Sigmoid colon (tissue), 4 donors: ENCODE data around the gene SUSD6.

Experiments
- EP300 ChIP-seq, 4 donors: sonication (generic); formaldehyde crosslinking; IDR thresholded peaks; one replicate each; pipeline ENCODE4 v1.6.1; 2017; ENCODE audit warnings: antibody characterized with exemption in 4 of 4
- POLR2A ChIP-seq, 2 donors: fragments of 450-650 bp; IDR thresholded peaks; one replicate each; pipeline ENCODE4 v1.6.1; 2016; ENCODE audit warnings: antibody characterized with exemption in 2 of 2, mild to moderate bottlenecking in 2 of 2, moderate library complexity in 2 of 2
- POLR2AphosphoS5 ChIP-seq, 4 donors: sonication (generic); formaldehyde crosslinking; IDR thresholded peaks; one replicate each; pipeline ENCODE4 v1.6.1; 2017; ENCODE audit warnings: antibody characterized with exemption in 4 of 4
- TF ChIP-seq, protein P1 (sequence below), 4 experiments: fragments of 450-650 bp in 3 of 4; fragments of 200-600 bp in 1 of 4; IDR thresholded peaks; one replicate each; pipeline ENCODE4 v1.5.1; 2016 to 2019; ENCODE audit warnings: antibody characterized with exemption in 4 of 4, mild to moderate bottlenecking in 3 of 4, moderate library complexity in 2 of 4

DNA sequence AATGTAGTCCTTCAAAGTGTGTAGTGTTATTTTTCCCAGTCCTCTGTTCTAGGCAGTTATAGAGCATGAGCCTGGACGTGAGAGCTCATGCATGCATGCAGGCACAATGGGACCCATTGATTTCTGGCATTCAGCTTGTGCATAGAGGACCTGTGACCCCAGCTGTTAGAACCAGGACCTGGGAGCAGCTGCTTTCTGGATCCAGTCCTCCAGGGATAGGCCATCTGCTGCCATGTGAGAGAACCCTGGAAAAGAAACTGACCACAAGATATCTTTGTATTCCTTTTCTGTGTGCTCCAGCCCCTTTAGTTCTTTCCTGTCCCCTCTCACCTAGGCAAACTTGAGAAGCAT lies 76.9 kb downstream of the SUSD6 start:
- TF ChIP-seq, protein P1, sequence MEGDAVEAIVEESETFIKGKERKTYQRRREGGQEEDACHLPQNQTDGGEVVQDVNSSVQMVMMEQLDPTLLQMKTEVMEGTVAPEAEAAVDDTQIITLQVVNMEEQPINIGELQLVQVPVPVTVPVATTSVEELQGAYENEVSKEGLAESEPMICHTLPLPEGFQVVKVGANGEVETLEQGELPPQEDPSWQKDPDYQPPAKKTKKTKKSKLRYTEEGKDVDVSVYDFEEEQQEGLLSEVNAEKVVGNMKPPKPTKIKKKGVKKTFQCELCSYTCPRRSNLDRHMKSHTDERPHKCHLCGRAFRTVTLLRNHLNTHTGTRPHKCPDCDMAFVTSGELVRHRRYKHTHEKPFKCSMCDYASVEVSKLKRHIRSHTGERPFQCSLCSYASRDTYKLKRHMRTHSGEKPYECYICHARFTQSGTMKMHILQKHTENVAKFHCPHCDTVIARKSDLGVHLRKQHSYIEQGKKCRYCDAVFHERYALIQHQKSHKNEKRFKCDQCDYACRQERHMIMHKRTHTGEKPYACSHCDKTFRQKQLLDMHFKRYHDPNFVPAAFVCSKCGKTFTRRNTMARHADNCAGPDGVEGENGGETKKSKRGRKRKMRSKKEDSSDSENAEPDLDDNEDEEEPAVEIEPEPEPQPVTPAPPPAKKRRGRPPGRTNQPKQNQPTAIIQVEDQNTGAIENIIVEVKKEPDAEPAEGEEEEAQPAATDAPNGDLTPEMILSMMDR (IDR thresholded peaks at IDR 0.05): no peak
- TF ChIP-seq POLR2AphosphoS5 (IDR thresholded peaks at IDR 0.05) (no peak), POLR2A (IDR thresholded peaks at IDR 0.05) (no peak), EP300 (IDR thresholded peaks at IDR 0.05) (no peak)
